ENCODE data around the gene NDST4. TPM values are rescaled to one million over a fixed set of nuclear protein-coding genes. Genes with fewer than 3 reads are reported as not detected.

The NDST4 gene
- total and polyA plus RNA-seq, 2 donors, result 0.05 to 0.14 TPM

GRCh38 chr4:115126491-115126890, 13.1 kb upstream of the NDST4 start:
- Histone ChIP-seq H3K9me3 (ENCODE audit: control insufficient read depth in 2 of 2, insufficient read depth in 1 of 2, low read length in 1 of 2) (no peaks in the 10 kb centered on the region), H3K36me3 (ENCODE audit: control insufficient read depth in 2 of 2, insufficient read depth in 2 of 2, low read length in 1 of 2) (no peaks in the 10 kb centered on the region), H3K27me3 (ENCODE audit: control insufficient read depth in 2 of 2, insufficient read depth in 1 of 2, low read length in 1 of 2) (no peaks in the 10 kb centered on the region), H3K4me3 (ENCODE audit: low read length in 2 of 2) (no peak overlapping the region), H3K4me1 (ENCODE audit: control insufficient read depth in 2 of 2, insufficient read depth in 2 of 2, low read length in 2 of 2) (no peaks in the 10 kb centered on the region), H3K27ac (ENCODE audit: low read depth in 1 of 2, low read length in 1 of 2) (no peak overlapping the region)
- 95% methylated on average over 2 of the region's 2 CpGs for WGBS
- no peak for DNase-seq (ENCODE audit: low read depth in 6 of 9, low spot score in 9 of 9)

GRCh38 chr4:115121351-115122043, 8.1 kb upstream of the NDST4 start:
- 85% methylated on average over 2 of the region's 2 CpGs for WGBS
- Histone ChIP-seq H3K4me1 (ENCODE audit: control insufficient read depth in 2 of 2, insufficient read depth in 2 of 2, low read length in 2 of 2) (no peaks in the 10 kb centered on the region), H3K36me3 (ENCODE audit: control insufficient read depth in 2 of 2, insufficient read depth in 2 of 2, low read length in 1 of 2) (no peaks in the 10 kb centered on the region), H3K27ac (ENCODE audit: low read depth in 1 of 2, low read length in 1 of 2) (no peak overlapping the region), H3K4me3 (ENCODE audit: low read length in 2 of 2) (no peak overlapping the region), H3K27me3 (ENCODE audit: control insufficient read depth in 2 of 2, insufficient read depth in 1 of 2, low read length in 1 of 2) (no peaks in the 10 kb centered on the region), H3K9me3 (ENCODE audit: control insufficient read depth in 2 of 2, insufficient read depth in 1 of 2, low read length in 1 of 2) (no peaks in the 10 kb centered on the region)
- DNase-seq (ENCODE audit: low read depth in 6 of 9, low spot score in 9 of 9), result no peak

GRCh38 chr4:115119804-115120352, 6.5 kb upstream of the NDST4 start:
- Histone ChIP-seq H3K36me3 (ENCODE audit: control insufficient read depth in 2 of 2, insufficient read depth in 2 of 2, low read length in 1 of 2) (no peaks in the 10 kb centered on the region), H3K27ac (ENCODE audit: low read depth in 1 of 2, low read length in 1 of 2) (no peak overlapping the region), H3K27me3 (ENCODE audit: control insufficient read depth in 2 of 2, insufficient read depth in 1 of 2, low read length in 1 of 2) (no peaks in the 10 kb centered on the region), H3K4me1 (ENCODE audit: control insufficient read depth in 2 of 2, insufficient read depth in 2 of 2, low read length in 2 of 2) (no peaks in the 10 kb centered on the region), H3K9me3 (ENCODE audit: control insufficient read depth in 2 of 2, insufficient read depth in 1 of 2, low read length in 1 of 2) (no peaks in the 10 kb centered on the region), H3K4me3 (ENCODE audit: low read length in 2 of 2) (no peak overlapping the region)
- 94% methylated on average over 1 of the region's 1 CpG for WGBS
- no peak for DNase-seq (ENCODE audit: low read depth in 6 of 9, low spot score in 9 of 9)

DNA sequence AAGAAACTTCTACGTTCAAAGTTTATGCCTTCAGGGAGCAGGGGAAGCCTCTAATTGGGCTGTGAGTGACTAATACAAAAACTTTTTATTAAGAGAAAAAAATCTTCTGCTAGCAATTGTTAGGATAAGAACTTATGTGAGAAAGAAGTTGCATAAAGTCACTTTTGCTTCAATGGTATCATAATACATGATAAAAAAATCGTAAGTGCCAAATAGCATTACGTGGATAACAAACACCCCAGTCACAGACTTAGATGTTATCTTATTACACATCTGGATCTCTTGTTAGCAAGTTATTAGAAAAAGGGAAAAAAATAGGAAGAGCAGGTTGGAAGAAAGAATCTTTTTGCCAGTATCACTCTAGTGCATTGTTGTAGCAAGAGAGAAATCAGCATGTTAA, 4.2 kb upstream of the NDST4 start:
- DNase-seq (ENCODE audit: low read depth in 6 of 9, low spot score in 9 of 9), result no peak
- Histone ChIP-seq H3K4me3 (ENCODE audit: low read length in 2 of 2) (no peak overlapping the region), H3K4me1 (ENCODE audit: control insufficient read depth in 2 of 2, insufficient read depth in 2 of 2, low read length in 2 of 2) (no peaks in the 10 kb centered on the region), H3K27me3 (ENCODE audit: control insufficient read depth in 2 of 2, insufficient read depth in 1 of 2, low read length in 1 of 2) (no peaks in the 10 kb centered on the region), H3K9me3 (ENCODE audit: control insufficient read depth in 2 of 2, insufficient read depth in 1 of 2, low read length in 1 of 2) (no peaks in the 10 kb centered on the region), H3K36me3 (ENCODE audit: control insufficient read depth in 2 of 2, insufficient read depth in 2 of 2, low read length in 1 of 2) (no peaks in the 10 kb centered on the region), H3K27ac (ENCODE audit: low read depth in 1 of 2, low read length in 1 of 2) (no peak overlapping the region)
- 94% methylated on average over 3 of the region's 3 CpGs for WGBS

GRCh38 chr4:115110191-115111181, 2.9 kb downstream of the NDST4 start:
- 92% methylated on average over 4 of the region's 4 CpGs for WGBS
- Histone ChIP-seq H3K27me3 (ENCODE audit: control insufficient read depth in 2 of 2, insufficient read depth in 1 of 2, low read length in 1 of 2) (no peaks in the 10 kb centered on the region), H3K27ac (ENCODE audit: low read depth in 1 of 2, low read length in 1 of 2) (no peak overlapping the region), H3K36me3 (ENCODE audit: control insufficient read depth in 2 of 2, insufficient read depth in 2 of 2, low read length in 1 of 2) (no peaks in the 10 kb centered on the region), H3K9me3 (ENCODE audit: control insufficient read depth in 2 of 2, insufficient read depth in 1 of 2, low read length in 1 of 2) (no peaks in the 10 kb centered on the region), H3K4me1 (ENCODE audit: control insufficient read depth in 2 of 2, insufficient read depth in 2 of 2, low read length in 2 of 2) (no peaks in the 10 kb centered on the region), H3K4me3 (ENCODE audit: low read length in 2 of 2) (no peak overlapping the region)
- peak in 1 of 9 donors; percentile 6 for DNase-seq (ENCODE audit: low read depth in 6 of 9, low spot score in 9 of 9)

DNA sequence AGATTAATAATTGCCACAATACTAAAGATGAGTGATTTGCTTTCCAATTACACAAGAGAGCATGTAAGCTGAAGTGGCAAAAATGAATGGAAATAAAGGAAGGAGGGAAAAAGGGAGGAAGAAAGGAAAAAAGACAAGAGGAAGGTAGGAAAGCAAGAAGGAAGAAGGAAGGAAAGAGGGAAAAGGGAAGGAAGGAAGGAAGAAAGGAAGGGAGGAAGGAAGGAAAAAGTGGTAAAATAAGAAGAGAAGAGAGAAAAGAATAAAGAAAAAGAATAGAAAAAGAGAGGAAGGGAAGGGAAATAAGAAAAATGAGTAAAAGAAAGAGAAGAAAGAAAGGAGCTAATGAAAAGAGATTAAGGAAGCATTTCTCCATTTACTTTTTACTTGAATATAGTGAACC, 4.6 kb downstream of the NDST4 start:
- no peaks in the 10 kb centered on the region for H3K4me1 ChIP-seq (ENCODE audit: control insufficient read depth in 2 of 2, insufficient read depth in 2 of 2, low read length in 2 of 2)
- H3K27ac ChIP-seq (ENCODE audit: low read depth in 1 of 2, low read length in 1 of 2), result no peak overlapping the region
- no peak for DNase-seq (ENCODE audit: low read depth in 6 of 9, low spot score in 9 of 9)
- H3K27me3 ChIP-seq (ENCODE audit: control insufficient read depth in 2 of 2, insufficient read depth in 1 of 2, low read length in 1 of 2), result no peaks in the 10 kb centered on the region
- no peak overlapping the region for H3K4me3 ChIP-seq (ENCODE audit: low read length in 2 of 2)
- no peaks in the 10 kb centered on the region for H3K36me3 ChIP-seq (ENCODE audit: control insufficient read depth in 2 of 2, insufficient read depth in 2 of 2, low read length in 1 of 2)
- no peaks in the 10 kb centered on the region for H3K9me3 ChIP-seq (ENCODE audit: control insufficient read depth in 2 of 2, insufficient read depth in 1 of 2, low read length in 1 of 2)

GRCh38 chr4:115107411-115107810, 6.0 kb downstream of the NDST4 start:
- H3K4me3 ChIP-seq (ENCODE audit: low read length in 2 of 2), result no peak overlapping the region
- DNase-seq (ENCODE audit: low read depth in 6 of 9, low spot score in 9 of 9), result no peak
- no peak overlapping the region for H3K27ac ChIP-seq (ENCODE audit: low read depth in 1 of 2, low read length in 1 of 2)
- no peaks in the 10 kb centered on the region for H3K27me3 ChIP-seq (ENCODE audit: control insufficient read depth in 2 of 2, insufficient read depth in 1 of 2, low read length in 1 of 2)
- no peaks in the 10 kb centered on the region for H3K9me3 ChIP-seq (ENCODE audit: control insufficient read depth in 2 of 2, insufficient read depth in 1 of 2, low read length in 1 of 2)
- H3K36me3 ChIP-seq (ENCODE audit: control insufficient read depth in 2 of 2, insufficient read depth in 2 of 2, low read length in 1 of 2), result no peaks in the 10 kb centered on the region
- H3K4me1 ChIP-seq (ENCODE audit: control insufficient read depth in 2 of 2, insufficient read depth in 2 of 2, low read length in 2 of 2), result no peaks in the 10 kb centered on the region

- Histone ChIP-seq H3K27me3 (ENCODE audit: control insufficient read depth in 2 of 2, insufficient read depth in 1 of 2, low read length in 1 of 2) (no peaks in the 10 kb centered on the region), H3K4me3 (ENCODE audit: low read length in 2 of 2) (no peak overlapping the region), H3K4me1 (ENCODE audit: control insufficient read depth in 2 of 2, insufficient read depth in 2 of 2, low read length in 2 of 2) (no peaks in the 10 kb centered on the region), H3K27ac (ENCODE audit: low read depth in 1 of 2, low read length in 1 of 2) (no peak overlapping the region), H3K36me3 (ENCODE audit: control insufficient read depth in 2 of 2, insufficient read depth in 2 of 2, low read length in 1 of 2) (no peaks in the 10 kb centered on the region), H3K9me3 (ENCODE audit: control insufficient read depth in 2 of 2, insufficient read depth in 1 of 2, low read length in 1 of 2) (no peaks in the 10 kb centered on the region)
- WGBS, result 93% methylated on average over 3 of the region's 3 CpGs
- no peak for DNase-seq (ENCODE audit: low read depth in 6 of 9, low spot score in 9 of 9)
These were observed 11.7 kb downstream of the NDST4 start for GRCh38 chr4:115101675-115102074.

DNA sequence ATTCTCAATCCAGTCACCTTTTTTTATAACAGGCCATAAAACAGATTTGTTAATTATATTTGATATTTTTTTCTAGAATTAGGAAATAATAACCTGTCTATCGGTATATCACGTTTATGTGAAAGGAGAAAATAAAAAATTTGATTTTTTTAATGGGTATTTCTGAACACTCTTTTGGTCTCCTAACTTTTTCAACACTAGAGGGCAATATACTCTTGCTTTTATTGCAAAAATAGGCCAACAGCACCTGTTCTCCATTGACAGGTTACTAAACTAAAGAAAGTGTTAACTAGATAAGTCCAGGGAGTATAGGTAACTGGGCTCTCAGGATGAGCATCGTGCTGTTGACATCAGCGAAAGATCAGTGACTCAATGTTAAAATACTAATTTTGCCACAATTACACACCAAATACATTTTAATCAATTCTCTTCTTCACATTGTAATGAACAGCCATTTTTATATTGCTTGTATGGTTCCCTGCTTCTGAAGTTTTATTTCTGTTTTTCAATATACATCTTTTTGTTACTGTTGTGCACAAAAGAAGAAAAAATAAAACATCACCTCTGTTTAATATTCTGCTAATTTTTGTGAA, 22.8 kb downstream of the NDST4 start:
- WGBS, result 22% methylated on average over 4 of the region's 4 CpGs
- Histone ChIP-seq H3K4me1 (ENCODE audit: control insufficient read depth in 2 of 2, insufficient read depth in 2 of 2, low read length in 2 of 2) (no peaks in the 10 kb centered on the region), H3K27ac (ENCODE audit: low read depth in 1 of 2, low read length in 1 of 2) (no peak overlapping the region), H3K4me3 (ENCODE audit: low read length in 2 of 2) (no peak overlapping the region), H3K9me3 (ENCODE audit: control insufficient read depth in 2 of 2, insufficient read depth in 1 of 2, low read length in 1 of 2) (no peaks in the 10 kb centered on the region), H3K36me3 (ENCODE audit: control insufficient read depth in 2 of 2, insufficient read depth in 2 of 2, low read length in 1 of 2) (no peaks in the 10 kb centered on the region), H3K27me3 (ENCODE audit: control insufficient read depth in 2 of 2, insufficient read depth in 1 of 2, low read length in 1 of 2) (no peaks in the 10 kb centered on the region)
- DNase-seq (ENCODE audit: low read depth in 6 of 9, low spot score in 9 of 9), result peak in 5 of 9 donors; percentile 4 to 43 (median 5)
